H9 (cell line): ENCODE results near the gene CCDC148. TPM values are rescaled to one million over a fixed set of nuclear protein-coding genes. Genes with fewer than 3 reads are reported as not detected.

Experiments
- DNase-seq: peaks from one replicate; pipeline ENCODE4 v3.0.0-alpha.2; 2017
- H2AFZ ChIP-seq: one replicate; pipeline ENCODE4 v1.6.1; 2013; ENCODE audit warnings: mild to moderate bottlenecking, low read length, control low read depth, moderate library complexity
- H2AK5ac ChIP-seq: 2 replicates; pipeline ENCODE4 v1.6.1; 2013; ENCODE audit warnings: low read length, control low read depth, mixed read lengths; ENCODE audit not compliant: insufficient read length
- H2BK120ac ChIP-seq: one replicate; pipeline ENCODE4 v1.6.1; 2013; ENCODE audit warnings: low read depth, mild to moderate bottlenecking, low read length, control low read depth, inconsistent platforms; ENCODE audit not compliant: poor library complexity, severe bottlenecking
- H2BK12ac ChIP-seq: 2 replicates; pipeline ENCODE4 v1.6.1; 2013; ENCODE audit warnings: low read length, control low read depth, mixed read lengths, low read depth; ENCODE audit not compliant: insufficient read length
- H2BK15ac ChIP-seq: 2 replicates; pipeline ENCODE4 v1.6.1; 2013; ENCODE audit warnings: low read depth, low read length, control low read depth
- H2BK20ac ChIP-seq: one replicate; pipeline ENCODE4 v1.6.1; 2013; ENCODE audit warnings: low read depth, mild to moderate bottlenecking, low read length, control low read depth, inconsistent platforms; ENCODE audit not compliant: poor library complexity, severe bottlenecking
- H2BK5ac ChIP-seq: 2 replicates; pipeline ENCODE4 v1.6.1; 2013; ENCODE audit warnings: low read length, control low read depth, mixed read lengths; ENCODE audit not compliant: insufficient read length
- H3K14ac ChIP-seq: 2 replicates; pipeline ENCODE4 v1.6.1; 2013; ENCODE audit warnings: low read length, control low read depth; ENCODE audit not compliant: insufficient read depth
- H3K18ac ChIP-seq: 2 replicates; pipeline ENCODE4 v1.6.1; 2013; ENCODE audit warnings: low read depth, mild to moderate bottlenecking, mixed read lengths, low read length, control low read depth; ENCODE audit not compliant: insufficient read length
- H3K23ac ChIP-seq: 2 replicates; pipeline ENCODE4 v1.6.1; 2013; ENCODE audit warnings: low read length, control low read depth, mixed read lengths, low read depth; ENCODE audit not compliant: insufficient read length
- H3K23me2 ChIP-seq: 2 replicates; pipeline ENCODE4 v1.6.1; 2013; ENCODE audit warnings: low read depth, mild to moderate bottlenecking, mixed read lengths, low read length, control low read depth; ENCODE audit not compliant: insufficient read length, poor library complexity, severe bottlenecking
- H3K27ac ChIP-seq: 2 replicates; pipeline ENCODE4 v1.5.1; 2013; ENCODE audit warnings: low read length, control low read depth, mixed read lengths, low read depth; ENCODE audit not compliant: insufficient read length
- H3K27me3 ChIP-seq: 2 replicates; pipeline ENCODE4 v1.6.1; 2013; ENCODE audit warnings: low read length, control low read depth, inconsistent platforms; ENCODE audit not compliant: insufficient read depth
- H3K4ac ChIP-seq: 2 replicates; pipeline ENCODE4 v1.6.1; 2013; ENCODE audit warnings: low read depth, mild to moderate bottlenecking, control low read depth, inconsistent platforms, low read length, moderate library complexity
- H3K4me1 ChIP-seq: 2 replicates; pipeline ENCODE4 v1.6.1; 2013; ENCODE audit warnings: low read length, control low read depth, inconsistent platforms; ENCODE audit not compliant: insufficient read depth
- H3K4me2 ChIP-seq: 2 replicates; pipeline ENCODE4 v1.6.1; 2013; ENCODE audit warnings: low read length, control low read depth, mixed read lengths; ENCODE audit not compliant: insufficient read length, insufficient read depth
- H3K56ac ChIP-seq: 2 replicates; pipeline ENCODE4 v1.6.1; 2013; ENCODE audit warnings: low read depth, mild to moderate bottlenecking, mixed read lengths, low read length, control low read depth; ENCODE audit not compliant: insufficient read length
- H3K79me1 ChIP-seq: 2 replicates; pipeline ENCODE4 v1.6.1; 2013; ENCODE audit warnings: low read depth, mild to moderate bottlenecking, moderate library complexity, low read length, control low read depth, inconsistent platforms; ENCODE audit not compliant: insufficient read depth, poor library complexity, severe bottlenecking
- H3K79me2 ChIP-seq: 2 replicates; pipeline ENCODE4 v1.6.1; 2013; ENCODE audit warnings: low read length, control low read depth, inconsistent platforms; ENCODE audit not compliant: insufficient read depth
- H3K9ac ChIP-seq: 2 replicates; pipeline ENCODE4 v1.6.1; 2013; ENCODE audit warnings: low read length, control low read depth, mixed read lengths; ENCODE audit not compliant: insufficient read length; ENCODE audit errors: extremely low read depth
- H3K9me3 ChIP-seq: one replicate; pipeline ENCODE4 v1.6.1; 2013; ENCODE audit warnings: low read depth, low read length, inconsistent platforms; ENCODE audit not compliant: control insufficient read depth
- H3T11ph ChIP-seq: one replicate; pipeline ENCODE4 v1.6.1; 2013; ENCODE audit warnings: mild to moderate bottlenecking, low read length, control low read depth, inconsistent platforms
- H4K20me1 ChIP-seq: one replicate; pipeline ENCODE4 v1.6.1; 2013; ENCODE audit not compliant: control insufficient read depth, insufficient read length, insufficient read depth
- H4K5ac ChIP-seq: 2 replicates; pipeline ENCODE4 v1.6.1; 2013; ENCODE audit warnings: low read depth, mild to moderate bottlenecking, mixed read lengths, low read length, control low read depth; ENCODE audit not compliant: insufficient read length
- H4K8ac ChIP-seq: replicated peaks from 2 replicates; pipeline ENCODE4 v1.6.1; 2013; ENCODE audit warnings: low read length, control low read depth, mixed read lengths, low read depth; ENCODE audit not compliant: insufficient read length
- H4K91ac ChIP-seq: 2 replicates; pipeline ENCODE4 v1.6.1; 2013; ENCODE audit warnings: low read depth, mild to moderate bottlenecking, moderate library complexity, mixed read lengths, low read length, control low read depth; ENCODE audit not compliant: insufficient read length
- H3K27ac Mint-ChIP-seq, 3 experiments: 2 replicates in 2 of 3; 3 replicates in 1 of 3; pipeline ENCODE4 v1.8.0; 2020 to 2021; ENCODE audit warnings: mixed read lengths in 3 of 3, mild to moderate bottlenecking in 1 of 3, moderate library complexity in 1 of 3
- H3K27me3 Mint-ChIP-seq: 2 replicates; pipeline ENCODE4 v1.8.0; 2021; ENCODE audit warnings: low read depth, mild to moderate bottlenecking, moderate library complexity, mixed read lengths
- H3K36me3 Mint-ChIP-seq, 3 experiments: 2 replicates in 2 of 3; 3 replicates in 1 of 3; pipeline ENCODE4 v1.8.0; 2020 to 2021; ENCODE audit warnings: low read depth in 3 of 3, mixed read lengths in 3 of 3; ENCODE audit not compliant: insufficient read depth in 1 of 3
- H3K4me1 Mint-ChIP-seq, 2 experiments: 2 replicates each; pipeline ENCODE4 v1.8.0; 2020; ENCODE audit warnings: mixed read lengths in 2 of 2
- H3K4me3 Mint-ChIP-seq, 2 experiments: 2 replicates in 1 of 2; 3 replicates in 1 of 2; pipeline ENCODE4 v1.8.0; 2020 to 2021; ENCODE audit warnings: mild to moderate bottlenecking in 2 of 2, mixed read lengths in 2 of 2, moderate library complexity in 1 of 2
- H3K9me3 Mint-ChIP-seq, 2 experiments: 2 replicates in 1 of 2; 3 replicates in 1 of 2; pipeline ENCODE4 v1.8.0; 2020; ENCODE audit warnings: mild to moderate bottlenecking in 2 of 2, mixed read lengths in 2 of 2, moderate library complexity in 1 of 2
- CTCF ChIP-seq: fragments of 200-600 bp; sonication (generic); conservative IDR thresholded peaks from 3 replicates; pipeline ENCODE4 v1.8.0; 2021; ENCODE audit warnings: antibody characterized with exemption, mild to moderate bottlenecking
- WGBS: extraction: QIAGEN DNeasy Blood & Tissue Kit; methylation state at CpG from one replicate; pipeline ENCODE4 v1.1.7; 2013; ENCODE audit warnings: missing lambda C conversion rate, low lambda C conversion rate, mixed read lengths; ENCODE audit not compliant: insufficient read length; ENCODE audit errors: extremely low coverage; 5-methylcytosine and 5-hydroxymethylcytosine counted together
- total RNA-seq: library from RNA; stranded (reverse); gene quantifications from 2 replicates; pipeline ENCODE4 v1.2.1, GENCODE V29; 2021

Gene CCDC148
- total RNA-seq, 1 experiment from 2014 or later: 1.5 TPM

GRCh38 chr2:158297120-158297519, 159.4 kb downstream of the CCDC148 start:
- Histone ChIP-seq H2BK120ac (no peak overlapping the region), H2BK20ac (no peak overlapping the region), H2BK15ac (no peak overlapping the region), H3K79me1 (no peaks in the 10 kb centered on the region), H3K27me3 (no peaks in the 10 kb centered on the region), H3K18ac (no peak overlapping the region), H4K5ac (no peak overlapping the region), H3K9ac (no peak overlapping the region), H3K56ac (no peak overlapping the region), H4K8ac (no peak overlapping the region), H2BK5ac (no peak overlapping the region), H2BK12ac (no peak overlapping the region), H3K4me1 (no peaks in the 10 kb centered on the region), H4K91ac (no peak overlapping the region), H3K14ac (no peak overlapping the region), H3K9me3 (no peaks in the 10 kb centered on the region), H4K20me1 (no peaks in the 10 kb centered on the region), H3K4me2 (no peak overlapping the region), H3T11ph (no peak overlapping the region), H3K27ac (no peak overlapping the region), H3K4ac (no peak overlapping the region), H3K79me2 (no peaks in the 10 kb centered on the region), H2AFZ (no peak overlapping the region), H3K23me2 (no peaks in the 10 kb centered on the region), H2AK5ac (no peak overlapping the region), H3K23ac (no peak overlapping the region)
- Mint-ChIP-seq H3K4me1 (no peaks in the 10 kb centered on the region), H3K36me3 (no peaks in the 10 kb centered on the region), H3K27ac (no peak overlapping the region), H3K27me3 (no peaks in the 10 kb centered on the region), H3K9me3 (no peaks in the 10 kb centered on the region; a peak in 1 of 5 replicates), H3K4me3 (no peak overlapping the region)
- DNase-seq: no peak
- TF ChIP-seq CTCF: no peak
- no CpG with 5 or more reads among the region's 2 CpGs for WGBS
